K562 (cell line): Measurements from ENCODE around the gene C4A. TPM values are rescaled to one million over a fixed set of nuclear protein-coding genes. Genes with fewer than 3 reads are reported as not detected.
A peak's percentile ranks its signal among the peaks of the same experiment; 100 is the strongest.

Experiments used
- CHCHD3 ChIP-seq: fragments of 250-450 bp; sonication (Bioruptor Pico); IDR thresholded peaks from 2 replicates; pipeline ENCODE4 v2.1.2; 2022; ENCODE audit warnings: mild to moderate bottlenecking
- GABPB1 ChIP-seq: sonication (generic); formaldehyde crosslinking; IDR thresholded peaks from 2 replicates; pipeline ENCODE4 v1.8.0; 2022; ENCODE audit warnings: mild to moderate bottlenecking, missing genetic modification reagents
- NFE2L1 ChIP-seq: fragments of 450-650 bp; IDR thresholded peaks from 2 replicates; pipeline ENCODE4 v1.6.1; 2016; ENCODE audit warnings: missing genetic modification characterization, low read depth, mild to moderate bottlenecking, missing compliant biosample characterization, moderate library complexity, borderline replicate concordance
- NR1H2 ChIP-seq: sonication (generic); formaldehyde crosslinking; IDR thresholded peaks from 2 replicates; pipeline ENCODE4 v1.4.0; 2020; ENCODE audit warnings: mild to moderate bottlenecking, missing genetic modification reagents
- OTX1 ChIP-seq: fragments of 450-650 bp; formaldehyde crosslinking; IDR thresholded peaks from 2 replicates; pipeline ENCODE4 v1.4.0; 2022; ENCODE audit warnings: mild to moderate bottlenecking
- RBM34 ChIP-seq: fragments of 200-400 bp; formaldehyde crosslinking; IDR thresholded peaks from 2 replicates; pipeline ENCODE4 v1.6.1; 2018; ENCODE audit warnings: low read length, borderline replicate concordance; ENCODE audit not compliant: insufficient read depth
- ZEB2 ChIP-seq: fragments of 450-650 bp; IDR thresholded peaks from 2 replicates; pipeline ENCODE4 v1.6.1; 2016
- polyA plus RNA-seq, 8 experiments: library from polyadenylated mRNA; depleted of rRNA in 4 of 8; stranded (reverse) in 5 of 8; unstranded in 3 of 8; fragments of >200 nt; fragmentation: Nextera tagmentation in 2 of 8; fragmentation: Illumina TruSeq in 1 of 8; extraction: Ambion mirVana in 2 of 8; extraction: Trizol in 1 of 8; gene quantifications; 2 replicates each; pipeline versions ENCODE4 v1.2.1 to v1.2.3, GENCODE V29; 2011 to 2014; ENCODE audit warnings: inconsistent platforms in 1 of 8, missing spikeins in 1 of 8
- total RNA-seq, 7 experiments: library from RNA; depleted of rRNA in 6 of 7; stranded (reverse); fragments of >200 nt in 6 of 7; fragmentation: Illumina TruSeq in 2 of 7; extraction: Trizol in 2 of 7; gene quantifications; 2 replicates each; pipeline versions ENCODE4 v1.2.1 to v1.2.3, GENCODE V29; 2011 to 2021; ENCODE audit warnings: low replicate concordance in 1 of 7
- TF ChIP-seq, protein P1 (sequence below): sonication (generic); formaldehyde crosslinking; IDR thresholded peaks from 2 replicates; pipeline ENCODE4 v1.8.1; 2023; ENCODE audit warnings: missing genetic modification reagents, mild to moderate bottlenecking, borderline replicate concordance
- TF ChIP-seq, protein P2 (sequence below), 2 experiments: fragments of 200-800 bp in 1 of 2; sonication (Bioruptor generic) in 1 of 2; sonication (generic) in 1 of 2; formaldehyde crosslinking in 1 of 2; IDR thresholded peaks in 1 of 2; conservative IDR thresholded peaks in 1 of 2; 2 replicates each; pipeline versions ENCODE4 v1.5.0 to v1.6.1; 2016 to 2020; ENCODE audit warnings: missing compliant biosample characterization in 1 of 2, missing genetic modification characterization in 1 of 2, missing genetic modification reagents in 1 of 2

C4A gene
- total and polyA plus RNA-seq, 9 of the 15 experiments (the other 6 are each of a cell fraction or from before 2014, with no cell fraction given) = 0.27 to 7.6 (median 5.0) TPM

DNA sequence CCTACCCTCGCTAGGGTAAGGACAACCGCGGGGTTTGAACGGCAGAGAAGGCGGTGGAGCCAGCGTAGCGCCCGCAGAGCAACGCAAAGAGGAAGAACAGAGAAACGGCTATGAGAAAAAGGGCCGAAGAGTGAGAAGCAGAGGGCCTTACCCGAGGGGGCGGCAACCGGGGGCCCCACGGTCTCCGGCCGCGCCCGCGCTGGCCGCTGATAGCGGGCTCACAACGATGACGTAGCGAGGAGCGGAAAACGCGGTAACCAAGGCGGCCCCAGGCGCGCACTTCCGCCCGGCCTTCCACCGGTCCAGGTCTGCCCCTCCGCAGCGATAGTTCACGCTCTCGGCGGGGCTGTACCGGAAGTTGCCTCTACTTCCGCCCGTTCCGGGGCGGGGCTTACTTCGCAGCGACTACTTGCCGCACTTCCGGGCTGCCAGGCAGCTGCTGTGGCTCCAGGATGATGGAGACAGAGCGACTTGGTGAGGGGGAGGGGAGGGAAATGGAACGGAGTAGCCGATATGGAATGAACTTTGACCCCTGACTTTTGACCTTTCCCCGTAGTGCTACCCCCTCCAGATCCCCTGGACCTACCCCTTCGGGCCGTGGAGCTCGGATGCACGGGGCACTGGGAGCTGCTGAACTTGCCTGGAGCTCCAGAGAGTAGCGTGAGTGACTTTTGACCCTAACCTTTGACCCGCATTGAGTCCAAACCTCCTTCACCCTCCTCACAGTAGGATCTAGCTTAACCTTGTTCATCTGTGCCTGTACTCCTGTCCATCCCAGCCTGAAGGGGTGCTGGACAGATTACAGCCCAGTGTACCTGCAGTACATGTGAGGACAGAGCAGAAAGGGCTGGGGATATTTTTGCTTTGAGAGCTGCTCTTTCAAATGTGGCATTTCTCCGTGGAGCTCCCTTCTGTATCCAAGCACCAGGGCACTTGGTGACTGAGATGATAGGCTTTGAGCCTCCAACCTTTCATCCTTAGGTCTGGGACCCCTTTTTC lies 22.8 kb upstream of the C4A start, which contains the start of the genes NELFE and SKIC2 (continued):
- TF ChIP-seq RBM34 (no peak), GABPB1 (CRISPR knock-in tag) (peak; percentile 99), NR1H2 (CRISPR knock-in tag) (peak; percentile 30; the same call in 1 of the 2 replicates), ZEB2 (no peak), CHCHD3 (CRISPR knock-in tag) (no peak), NFE2L1 (tag) (no peak), OTX1 (CRISPR knock-in tag) (peak; percentile 95)
- TF ChIP-seq, protein P1, sequence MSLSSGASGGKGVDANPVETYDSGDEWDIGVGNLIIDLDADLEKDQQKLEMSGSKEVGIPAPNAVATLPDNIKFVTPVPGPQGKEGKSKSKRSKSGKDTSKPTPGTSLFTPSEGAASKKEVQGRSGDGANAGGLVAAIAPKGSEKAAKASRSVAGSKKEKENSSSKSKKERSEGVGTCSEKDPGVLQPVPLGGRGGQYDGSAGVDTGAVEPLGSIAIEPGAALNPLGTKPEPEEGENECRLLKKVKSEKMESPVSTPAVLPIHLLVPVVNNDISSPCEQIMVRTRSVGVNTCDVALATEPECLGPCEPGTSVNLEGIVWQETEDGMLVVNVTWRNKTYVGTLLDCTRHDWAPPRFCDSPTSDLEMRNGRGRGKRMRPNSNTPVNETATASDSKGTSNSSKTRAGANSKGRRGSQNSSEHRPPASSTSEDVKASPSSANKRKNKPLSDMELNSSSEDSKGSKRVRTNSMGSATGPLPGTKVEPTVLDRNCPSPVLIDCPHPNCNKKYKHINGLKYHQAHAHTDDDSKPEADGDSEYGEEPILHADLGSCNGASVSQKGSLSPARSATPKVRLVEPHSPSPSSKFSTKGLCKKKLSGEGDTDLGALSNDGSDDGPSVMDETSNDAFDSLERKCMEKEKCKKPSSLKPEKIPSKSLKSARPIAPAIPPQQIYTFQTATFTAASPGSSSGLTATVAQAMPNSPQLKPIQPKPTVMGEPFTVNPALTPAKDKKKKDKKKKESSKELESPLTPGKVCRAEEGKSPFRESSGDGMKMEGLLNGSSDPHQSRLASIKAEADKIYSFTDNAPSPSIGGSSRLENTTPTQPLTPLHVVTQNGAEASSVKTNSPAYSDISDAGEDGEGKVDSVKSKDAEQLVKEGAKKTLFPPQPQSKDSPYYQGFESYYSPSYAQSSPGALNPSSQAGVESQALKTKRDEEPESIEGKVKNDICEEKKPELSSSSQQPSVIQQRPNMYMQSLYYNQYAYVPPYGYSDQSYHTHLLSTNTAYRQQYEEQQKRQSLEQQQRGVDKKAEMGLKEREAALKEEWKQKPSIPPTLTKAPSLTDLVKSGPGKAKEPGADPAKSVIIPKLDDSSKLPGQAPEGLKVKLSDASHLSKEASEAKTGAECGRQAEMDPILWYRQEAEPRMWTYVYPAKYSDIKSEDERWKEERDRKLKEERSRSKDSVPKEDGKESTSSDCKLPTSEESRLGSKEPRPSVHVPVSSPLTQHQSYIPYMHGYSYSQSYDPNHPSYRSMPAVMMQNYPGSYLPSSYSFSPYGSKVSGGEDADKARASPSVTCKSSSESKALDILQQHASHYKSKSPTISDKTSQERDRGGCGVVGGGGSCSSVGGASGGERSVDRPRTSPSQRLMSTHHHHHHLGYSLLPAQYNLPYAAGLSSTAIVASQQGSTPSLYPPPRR (CRISPR knock-in tag) = 0 out of 2 replicates have a peak, but pooled peaks have one; percentile 44
- TF ChIP-seq, protein P2, sequence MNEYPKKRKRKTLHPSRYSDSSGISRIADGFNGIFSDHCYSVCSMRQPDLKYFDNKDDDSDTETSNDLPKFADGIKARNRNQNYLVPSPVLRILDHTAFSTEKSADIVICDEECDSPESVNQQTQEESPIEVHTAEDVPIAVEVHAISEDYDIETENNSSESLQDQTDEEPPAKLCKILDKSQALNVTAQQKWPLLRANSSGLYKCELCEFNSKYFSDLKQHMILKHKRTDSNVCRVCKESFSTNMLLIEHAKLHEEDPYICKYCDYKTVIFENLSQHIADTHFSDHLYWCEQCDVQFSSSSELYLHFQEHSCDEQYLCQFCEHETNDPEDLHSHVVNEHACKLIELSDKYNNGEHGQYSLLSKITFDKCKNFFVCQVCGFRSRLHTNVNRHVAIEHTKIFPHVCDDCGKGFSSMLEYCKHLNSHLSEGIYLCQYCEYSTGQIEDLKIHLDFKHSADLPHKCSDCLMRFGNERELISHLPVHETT (CRISPR knock-in tag; conservative IDR thresholded peaks at IDR 0.05 in 1 of 2, IDR thresholded peaks at IDR 0.05 in 1 of 2) = peak in 1 of 2 experiments; percentile 96; a peak in 2 of 4 replicates
